ENCODE measurements around the gene PPARD.

Gene PPARD

DNA sequence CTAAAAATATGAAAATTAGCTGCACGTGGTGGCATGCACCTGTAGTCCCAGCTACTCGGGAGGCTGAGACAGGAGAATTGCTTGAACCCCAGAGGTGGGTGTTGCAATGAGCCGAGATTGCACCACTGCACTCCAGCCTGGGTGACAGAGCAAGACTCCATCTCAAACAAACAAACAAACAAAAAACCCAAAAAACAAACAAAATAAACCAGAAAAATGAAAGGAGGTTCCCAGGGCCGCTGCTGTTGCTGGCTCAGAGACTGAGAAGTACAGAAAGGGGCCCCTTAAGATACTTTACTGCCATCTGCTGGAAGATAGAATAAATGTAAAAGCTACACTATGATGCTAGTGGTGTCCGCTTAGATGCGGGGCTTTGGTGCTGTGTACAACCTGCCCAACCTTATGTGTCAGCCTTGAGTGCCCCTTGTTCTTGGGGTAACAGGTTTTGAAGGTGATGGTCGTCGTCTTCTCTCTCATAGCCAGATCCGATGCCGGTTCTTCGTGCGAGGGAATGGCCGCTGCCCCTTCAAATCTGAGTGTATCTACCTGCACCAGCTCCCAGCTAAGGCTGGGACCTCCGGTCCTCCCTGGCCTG, 107.0 kb downstream of the PPARD start:
- no peaks in the 10 kb centered on the region for H3K36me3 Mint-ChIP-seq (ENCODE audit: low read depth)
- H3K9me3 Mint-ChIP-seq = no peaks in the 10 kb centered on the region
- DNase-seq = peak; percentile 41
- H3K4me3 Mint-ChIP-seq = no peak overlapping the region
- H3K27me3 Mint-ChIP-seq (ENCODE audit: low read depth, poor library complexity) = peaks cover 18% of the 10 kb centered on the region
- TF ChIP-seq, protein P1, sequence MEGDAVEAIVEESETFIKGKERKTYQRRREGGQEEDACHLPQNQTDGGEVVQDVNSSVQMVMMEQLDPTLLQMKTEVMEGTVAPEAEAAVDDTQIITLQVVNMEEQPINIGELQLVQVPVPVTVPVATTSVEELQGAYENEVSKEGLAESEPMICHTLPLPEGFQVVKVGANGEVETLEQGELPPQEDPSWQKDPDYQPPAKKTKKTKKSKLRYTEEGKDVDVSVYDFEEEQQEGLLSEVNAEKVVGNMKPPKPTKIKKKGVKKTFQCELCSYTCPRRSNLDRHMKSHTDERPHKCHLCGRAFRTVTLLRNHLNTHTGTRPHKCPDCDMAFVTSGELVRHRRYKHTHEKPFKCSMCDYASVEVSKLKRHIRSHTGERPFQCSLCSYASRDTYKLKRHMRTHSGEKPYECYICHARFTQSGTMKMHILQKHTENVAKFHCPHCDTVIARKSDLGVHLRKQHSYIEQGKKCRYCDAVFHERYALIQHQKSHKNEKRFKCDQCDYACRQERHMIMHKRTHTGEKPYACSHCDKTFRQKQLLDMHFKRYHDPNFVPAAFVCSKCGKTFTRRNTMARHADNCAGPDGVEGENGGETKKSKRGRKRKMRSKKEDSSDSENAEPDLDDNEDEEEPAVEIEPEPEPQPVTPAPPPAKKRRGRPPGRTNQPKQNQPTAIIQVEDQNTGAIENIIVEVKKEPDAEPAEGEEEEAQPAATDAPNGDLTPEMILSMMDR (IDR thresholded peaks at IDR 0.05) = peak; percentile 67
- H3K27ac Mint-ChIP-seq = no peak overlapping the region
- peaks cover 29% of the 10 kb centered on the region for H3K4me1 Mint-ChIP-seq

DNA sequence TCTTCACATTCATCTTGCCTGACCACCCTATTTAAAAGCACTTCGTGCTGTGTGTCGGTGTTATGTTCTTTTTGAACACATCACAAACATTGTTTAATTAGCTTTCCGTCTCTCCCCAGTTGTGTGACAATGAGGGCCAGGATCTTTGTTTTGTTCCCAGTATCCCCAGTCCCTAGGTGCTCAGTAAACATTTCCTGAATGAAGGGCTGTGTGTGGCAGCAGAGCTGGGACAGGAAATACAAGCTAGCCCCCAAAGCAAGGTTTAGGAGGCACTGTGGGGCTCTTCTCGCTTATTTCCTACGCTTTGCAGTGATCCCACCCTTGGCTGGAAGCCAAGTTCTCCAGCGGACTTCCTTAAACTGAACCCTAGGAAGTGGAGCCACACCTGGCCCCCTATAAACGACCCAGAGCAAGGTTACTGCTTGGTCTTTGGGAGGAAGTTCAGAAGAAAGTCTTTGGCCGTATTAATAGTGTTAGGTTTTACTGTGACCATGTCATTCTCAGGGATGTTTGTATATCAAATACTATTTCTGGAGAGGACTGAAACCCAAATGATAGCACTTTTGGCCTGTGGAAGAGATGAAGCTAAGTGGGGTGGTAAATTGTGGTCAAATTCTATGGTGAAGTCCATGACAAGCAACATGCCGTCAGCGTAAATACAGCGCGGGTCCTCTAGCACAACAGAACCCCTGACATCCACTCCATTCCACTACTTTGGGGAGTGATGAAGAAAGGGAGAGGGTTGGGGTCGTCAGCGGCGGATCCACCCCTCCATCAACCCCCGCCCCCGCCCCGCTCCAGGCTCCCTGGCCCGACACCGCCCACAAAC, 109.2 kb downstream of the PPARD start:
- no peak for DNase-seq
- H3K27me3 Mint-ChIP-seq (ENCODE audit: low read depth, poor library complexity) = peaks cover 18% of the 10 kb centered on the region
- no peak overlapping the region for H3K27ac Mint-ChIP-seq
- peaks cover 14% of the 10 kb centered on the region for H3K36me3 Mint-ChIP-seq (ENCODE audit: low read depth)
- no peaks in the 10 kb centered on the region for H3K9me3 Mint-ChIP-seq
- H3K4me1 Mint-ChIP-seq = peaks cover 40% of the 10 kb centered on the region
- TF ChIP-seq, protein P1 (IDR thresholded peaks at IDR 0.05) = no peak
- peak overlapping the region; percentile 80 for H3K4me3 Mint-ChIP-seq

DNA sequence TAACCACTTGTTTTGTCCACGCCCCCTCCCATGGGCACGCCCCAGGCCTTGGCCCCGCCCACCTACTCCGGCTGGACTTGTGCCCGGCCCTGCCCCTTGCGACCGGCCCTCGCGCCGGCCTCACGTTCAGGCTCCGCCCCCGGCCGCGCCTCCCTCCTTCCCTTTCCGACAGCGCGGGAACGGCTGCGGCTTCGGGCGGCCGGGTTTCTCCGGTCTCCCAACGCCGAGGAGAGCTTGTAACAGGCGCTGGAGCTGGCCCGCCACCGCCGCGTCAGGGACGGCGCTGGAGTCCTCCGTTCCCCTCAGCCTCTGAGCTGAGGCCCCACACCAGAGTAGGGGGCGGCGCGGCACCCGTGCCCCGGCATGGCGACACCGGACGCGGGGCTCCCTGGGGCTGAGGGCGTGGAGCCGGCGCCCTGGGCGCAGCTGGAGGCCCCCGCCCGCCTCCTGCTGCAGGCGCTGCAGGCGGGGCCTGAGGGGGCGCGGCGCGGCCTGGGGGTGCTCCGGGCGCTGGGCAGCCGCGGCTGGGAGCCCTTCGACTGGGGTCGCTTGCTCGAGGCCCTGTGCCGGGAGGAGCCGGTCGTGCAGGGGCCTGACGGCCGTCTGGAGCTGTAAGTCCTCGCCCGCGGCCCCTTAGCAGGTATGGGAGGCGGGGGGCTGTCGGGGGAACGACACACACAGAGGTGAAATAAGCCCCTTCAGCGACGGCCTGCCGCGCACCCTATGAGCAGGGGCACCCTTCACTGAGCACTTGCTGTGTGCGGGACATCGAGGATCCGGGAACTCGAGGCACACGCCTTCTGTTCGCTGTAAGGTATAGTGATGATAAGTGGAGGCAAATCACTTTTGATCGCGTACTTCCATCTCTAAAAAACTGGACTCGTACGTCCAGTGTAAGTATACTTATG, 110.1 kb downstream of the PPARD start, which contains the start of gene FANCE:
FANCE (plus strand) TSS at position 156 of the 908 bp plus-strand sequence; CDS start at position 364, 208 bp downstream.
- TF ChIP-seq, protein P1 (IDR thresholded peaks at IDR 0.05) = no peak
- H3K36me3 Mint-ChIP-seq (ENCODE audit: low read depth) = peaks cover 16% of the 10 kb centered on the region
- no peaks in the 10 kb centered on the region for H3K9me3 Mint-ChIP-seq
- H3K27me3 Mint-ChIP-seq (ENCODE audit: low read depth, poor library complexity) = peaks cover 18% of the 10 kb centered on the region
- DNase-seq = peak; percentile 100
- no peak within 1 kb of the TSS for H3K27ac Mint-ChIP-seq
- peaks cover 40% of the 10 kb centered on the region for H3K4me1 Mint-ChIP-seq
- peak within 1 kb of the TSS; percentile 86 for H3K4me3 Mint-ChIP-seq

DNA sequence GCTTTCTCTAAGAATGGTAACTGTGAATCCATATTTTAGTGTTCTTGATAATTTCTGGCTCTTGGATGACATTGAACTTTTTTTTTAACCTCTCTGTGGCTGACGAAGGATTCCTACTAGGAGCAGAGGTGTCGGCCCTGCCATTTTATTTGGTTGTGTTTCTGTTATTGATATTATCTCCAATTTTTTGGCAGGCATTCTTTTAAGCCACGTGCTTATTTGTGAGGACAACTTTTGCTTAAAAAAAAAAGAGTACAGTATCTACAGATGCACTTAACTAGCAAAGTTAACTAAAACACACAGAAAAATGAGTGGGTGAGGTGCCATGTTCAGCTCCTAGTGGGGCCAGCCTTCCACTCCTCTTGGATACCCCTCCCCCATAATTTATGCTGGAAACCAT, 110.9 kb downstream of the PPARD start:
- Mint-ChIP-seq H3K4me1 (peaks cover 46% of the 10 kb centered on the region), H3K36me3 (ENCODE audit: low read depth) (peaks cover 24% of the 10 kb centered on the region), H3K27me3 (ENCODE audit: low read depth, poor library complexity) (peaks cover 18% of the 10 kb centered on the region), H3K9me3 (no peaks in the 10 kb centered on the region), H3K4me3 (peak overlapping the region; percentile 86), H3K27ac (no peak overlapping the region)
- no peak for DNase-seq
- TF ChIP-seq, protein P1 (IDR thresholded peaks at IDR 0.05) = no peak

DNA sequence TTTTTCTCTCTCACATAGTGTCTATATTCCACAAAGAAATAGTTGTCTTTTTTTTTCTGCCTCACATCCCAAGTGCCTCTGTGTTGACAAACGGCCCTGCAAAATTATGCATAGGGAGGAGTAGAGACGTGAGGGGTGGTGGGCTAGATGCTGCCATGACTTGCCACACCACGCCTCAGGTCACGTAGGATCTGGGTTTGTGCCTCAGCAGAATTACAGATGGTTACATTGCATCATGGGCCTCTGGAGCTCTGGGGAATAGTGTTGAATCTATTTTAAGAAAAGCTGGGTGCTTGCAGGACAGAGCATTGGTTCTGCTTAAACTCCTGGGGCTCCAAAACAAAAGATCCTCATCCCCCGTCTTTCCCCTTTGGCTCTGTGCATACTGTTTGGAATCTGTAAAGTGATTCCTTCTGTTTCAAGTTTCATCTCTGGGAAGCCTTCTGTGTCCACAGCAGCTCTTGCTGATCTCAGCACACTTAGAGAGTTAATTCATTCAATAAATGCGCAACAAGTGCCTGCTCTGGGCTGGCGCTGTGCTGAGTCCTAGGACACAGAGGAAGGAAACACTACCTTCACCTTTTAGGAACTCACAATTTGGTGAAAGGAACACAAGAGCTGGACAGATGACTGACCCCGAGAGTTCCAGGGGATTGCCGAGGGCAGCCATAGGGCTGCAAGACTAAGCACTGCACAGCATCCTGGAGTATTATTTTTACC, 112.2 kb downstream of the PPARD start:
- Mint-ChIP-seq H3K4me1 (peaks cover 47% of the 10 kb centered on the region), H3K9me3 (no peaks in the 10 kb centered on the region), H3K27ac (peak overlapping the region; percentile 78), H3K36me3 (ENCODE audit: low read depth) (peaks cover 30% of the 10 kb centered on the region), H3K4me3 (peak overlapping the region; percentile 86), H3K27me3 (ENCODE audit: low read depth, poor library complexity) (peaks cover 21% of the 10 kb centered on the region)
- TF ChIP-seq, protein P1 (IDR thresholded peaks at IDR 0.05) = no peak
- DNase-seq = no peak
